ENCODE results near the gene UBAP1.
"Not testable (repeated sequence)": the region's sequence is repeated elsewhere in the genome, so short reads cannot be mapped to it uniquely, and the experiment has no call there.

The UBAP1 gene

DNA sequence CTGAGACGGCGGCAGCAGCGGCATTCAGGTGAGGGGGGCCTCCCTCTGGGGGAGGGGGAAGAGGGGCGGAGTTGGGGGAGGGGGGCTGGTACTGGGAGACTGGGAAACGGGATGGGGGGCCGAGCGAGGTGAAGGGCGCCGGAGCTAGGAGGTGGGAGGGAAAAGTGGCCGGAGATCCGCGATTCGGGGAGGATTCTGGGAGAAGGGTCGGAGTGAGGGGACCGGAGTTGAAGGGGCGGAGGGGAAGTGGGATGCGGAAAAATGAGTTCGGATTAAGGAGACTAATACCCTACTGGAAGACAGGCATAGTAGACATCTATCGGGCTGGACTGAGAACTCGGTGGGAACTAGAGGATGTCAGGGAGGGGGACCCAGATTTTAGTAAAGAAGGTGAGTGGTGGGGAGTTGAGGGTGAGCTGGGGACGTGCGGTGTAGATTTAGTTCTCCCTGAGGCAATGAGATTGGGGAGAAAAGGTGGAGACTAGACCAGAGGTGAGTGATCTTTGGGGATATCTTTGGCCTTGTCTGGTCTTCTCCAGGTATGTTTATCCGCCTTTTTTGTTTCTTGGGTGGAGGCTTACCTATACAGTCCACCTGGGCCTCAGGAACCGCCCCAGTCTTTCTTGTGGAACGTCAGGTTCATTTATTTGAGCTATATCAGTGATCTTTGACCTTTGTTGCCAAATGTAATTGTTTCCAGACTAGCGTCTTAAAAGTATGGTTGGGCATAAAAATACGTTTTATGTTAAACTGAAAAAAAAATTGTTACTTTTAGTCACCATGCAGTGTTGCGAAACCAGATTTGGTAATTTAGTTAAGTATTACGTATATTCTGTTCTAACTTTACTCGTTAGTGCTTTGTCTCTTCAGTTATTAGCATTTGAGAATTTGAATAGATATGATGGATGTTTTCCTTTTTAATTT, 632 bp downstream of the UBAP1 start:
- FAIRE-seq, result no peak

DNA sequence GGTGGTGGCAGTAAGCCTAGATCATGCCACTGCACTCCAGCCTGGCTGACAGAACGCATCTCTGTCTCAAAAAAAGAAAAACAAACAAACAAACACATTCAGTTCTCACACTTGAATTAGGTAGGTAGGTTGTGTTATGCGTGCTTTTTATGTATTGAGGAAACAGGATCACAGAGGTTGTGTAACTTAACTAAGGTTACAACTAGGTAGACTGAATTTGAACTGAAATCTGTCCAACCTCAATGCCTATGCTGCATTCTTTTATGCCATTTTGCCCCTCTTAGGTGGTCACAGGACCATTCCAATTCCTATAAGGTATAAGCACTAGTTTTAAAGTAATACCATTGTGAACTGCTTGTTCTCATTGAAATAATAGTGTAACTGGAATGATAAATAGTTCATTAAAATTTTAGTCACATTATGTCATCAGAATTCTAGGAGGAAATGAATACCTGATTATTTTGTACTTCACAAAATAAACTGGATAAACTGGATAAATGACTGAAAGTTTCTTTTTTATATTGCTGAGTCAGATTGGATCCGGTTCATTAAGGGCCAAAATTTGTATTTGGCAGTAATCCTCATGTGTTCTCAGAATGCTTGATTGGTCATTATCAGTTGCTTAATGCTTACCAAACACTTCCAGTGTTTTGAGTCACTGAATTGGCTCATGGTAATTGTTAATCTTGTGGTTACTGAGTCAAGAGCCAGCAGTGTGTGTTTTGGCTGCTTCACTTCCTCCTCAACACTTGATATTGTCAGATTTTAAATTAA, 7.1 kb downstream of the UBAP1 start:
- FAIRE-seq, result no peak

DNA sequence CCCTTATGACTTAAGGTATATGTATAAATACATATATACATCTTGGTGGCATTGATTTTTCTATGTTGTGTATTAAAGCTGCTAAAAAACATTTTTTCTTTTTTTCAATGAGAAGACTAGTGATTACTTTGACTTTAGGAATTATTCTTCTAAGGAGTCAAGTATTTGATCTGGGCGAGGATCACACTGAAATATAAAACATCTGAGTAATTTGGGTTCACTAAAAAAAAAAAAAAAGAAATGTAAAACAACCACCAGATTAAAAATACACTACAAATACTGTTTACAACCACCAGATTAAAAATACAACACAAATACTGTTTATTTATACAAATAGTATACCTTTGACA, 9.0 kb downstream of the UBAP1 start:
- no peak for FAIRE-seq

DNA sequence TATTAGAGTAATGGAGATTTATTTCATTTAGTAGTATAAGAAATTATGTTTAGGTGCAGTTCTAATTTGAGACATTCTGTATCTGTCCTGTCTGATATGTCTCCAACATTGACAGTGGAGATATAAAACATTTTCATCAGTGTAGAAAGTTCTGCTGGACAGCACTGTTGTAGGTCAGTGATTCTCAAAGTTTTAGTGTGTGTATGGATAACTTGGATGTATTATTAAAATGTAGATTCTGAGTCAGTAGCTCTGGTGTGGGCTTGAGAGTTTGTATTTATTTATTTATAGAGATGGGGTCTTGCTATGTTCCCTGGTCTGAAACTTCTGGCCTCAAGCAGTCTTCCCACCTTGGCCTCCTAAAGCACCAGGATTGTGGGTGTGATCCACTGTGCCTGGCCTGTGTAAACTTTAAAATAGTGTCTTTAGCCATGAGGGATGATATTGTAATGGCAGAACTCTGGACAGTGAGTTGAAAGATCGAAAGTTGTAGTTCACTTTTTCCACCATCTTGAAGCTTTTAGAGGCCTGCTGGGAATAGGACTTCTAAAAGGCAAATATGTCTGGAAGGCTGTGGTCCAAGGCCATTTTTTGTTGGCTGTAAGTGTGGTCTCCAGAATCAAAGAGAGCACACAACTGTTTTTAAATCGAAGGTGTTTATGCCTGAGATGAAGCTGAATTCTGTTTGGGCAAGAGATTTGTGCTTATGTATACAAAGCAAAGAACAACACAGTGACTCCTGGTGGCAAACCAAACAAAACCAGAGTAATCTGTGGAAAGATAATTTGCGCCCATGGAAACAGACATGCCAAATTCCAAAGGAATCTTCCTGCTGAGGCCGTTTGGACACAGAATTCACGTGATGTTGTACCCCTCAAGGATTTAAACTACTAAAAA, 12.4 kb downstream of the UBAP1 start:
- FAIRE-seq, result peak; percentile 46

DNA sequence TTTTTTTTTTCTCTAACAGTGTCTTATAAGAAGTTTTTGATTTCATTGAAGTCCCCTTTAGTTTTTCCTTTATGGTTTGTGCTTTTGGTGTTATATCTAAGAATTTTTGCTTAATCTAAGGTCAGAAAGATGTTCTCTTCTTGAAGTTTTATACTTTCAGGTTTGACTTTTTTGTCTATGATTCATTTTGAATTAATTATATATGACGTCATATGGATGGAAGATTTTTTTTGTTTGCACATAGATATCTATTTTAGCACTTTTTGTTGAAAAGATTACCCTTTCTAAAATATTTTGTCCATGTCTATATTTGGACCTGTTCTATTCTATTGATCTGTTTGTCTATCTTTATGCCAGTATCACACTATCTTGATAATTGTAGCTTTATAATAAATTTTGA, 16.3 kb downstream of the UBAP1 start:
- peak; percentile 31 for FAIRE-seq

DNA sequence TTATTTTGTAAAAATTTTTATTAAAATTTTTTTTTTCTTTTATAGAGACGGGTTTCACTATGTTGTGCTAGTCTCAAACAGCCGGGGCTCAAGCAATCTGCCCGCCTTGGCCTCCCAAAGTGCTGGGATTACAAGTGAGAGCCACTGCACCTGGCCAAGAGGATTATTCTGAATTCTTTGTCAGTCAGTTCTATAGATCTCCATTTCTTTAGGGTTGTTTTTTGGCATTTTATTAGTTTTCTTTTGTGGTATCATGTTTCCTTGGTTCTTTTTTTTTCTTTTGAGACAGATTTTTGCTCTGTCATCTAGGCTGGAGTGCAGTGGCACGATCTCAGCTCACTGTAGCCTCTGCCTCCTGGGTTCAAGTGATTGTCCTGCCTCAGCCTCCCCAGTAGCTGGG, 18.4 kb downstream of the UBAP1 start:
- FAIRE-seq, result not testable (repeated sequence)

DNA sequence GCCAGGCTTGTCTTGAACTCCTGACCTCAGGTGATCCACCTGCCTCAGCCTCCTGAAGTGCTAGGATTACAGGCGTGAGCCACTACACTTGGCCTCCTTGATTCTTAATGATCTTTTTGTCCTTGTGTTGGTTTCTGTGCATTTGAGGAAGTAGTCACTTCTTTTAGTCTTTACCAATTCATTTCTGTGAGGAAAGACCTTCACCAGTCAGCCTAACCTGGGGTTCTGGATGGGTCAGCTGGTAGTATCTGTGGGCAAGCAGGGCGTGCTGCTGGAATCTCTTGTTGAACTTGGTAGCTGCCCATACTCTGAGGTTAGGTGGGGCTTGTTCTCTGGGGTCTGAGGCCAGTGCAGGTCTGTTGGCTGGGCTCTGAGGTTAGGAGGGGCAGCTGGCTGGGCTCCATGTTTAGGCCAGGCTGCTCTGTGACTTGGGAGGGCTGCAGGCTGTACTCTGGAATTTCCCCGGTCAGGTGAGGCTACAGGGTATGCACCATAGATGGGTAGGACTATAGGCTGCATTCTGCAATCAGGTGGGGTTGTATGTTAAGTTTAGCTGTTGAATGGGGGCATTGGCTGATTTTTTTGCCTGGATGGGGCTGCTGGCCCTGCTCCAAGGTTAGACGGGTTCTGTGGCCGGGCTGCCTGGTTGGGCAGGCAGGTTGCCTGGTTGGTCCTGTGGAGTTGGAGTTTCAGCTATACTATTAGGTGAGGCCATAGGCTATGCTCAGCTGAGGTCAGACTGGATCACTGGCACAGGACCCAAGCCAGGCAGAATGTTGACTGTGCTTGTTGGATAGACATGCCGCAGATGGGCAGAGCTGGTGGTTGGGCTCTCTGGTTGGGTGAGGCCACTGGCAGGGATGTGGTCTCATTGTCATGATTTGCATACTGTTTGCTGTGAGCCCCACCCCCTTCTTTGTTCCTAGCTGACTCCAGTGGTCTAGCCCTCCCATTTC, 19.2 kb downstream of the UBAP1 start:
- FAIRE-seq, result no peak

DNA sequence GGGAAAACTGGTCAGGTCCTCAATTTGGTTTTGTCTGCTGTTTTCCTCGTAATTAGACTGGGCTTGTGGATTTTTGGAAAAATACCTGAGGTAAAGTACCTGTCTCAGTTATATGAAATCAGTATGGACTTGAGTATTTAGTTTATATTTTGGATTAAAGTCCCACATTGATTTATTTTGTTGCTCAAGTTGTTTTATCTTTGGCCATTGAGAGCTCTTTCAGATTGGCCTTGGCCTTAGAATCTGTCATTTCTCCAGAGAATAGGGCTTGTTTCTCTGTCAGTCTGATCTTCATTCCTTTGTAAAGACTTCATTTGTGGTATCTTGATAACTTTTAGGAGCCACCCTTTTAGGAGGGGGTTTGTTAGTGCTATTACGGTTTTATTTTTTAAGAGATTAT, 21.2 kb downstream of the UBAP1 start:
- no peak for FAIRE-seq

DNA sequence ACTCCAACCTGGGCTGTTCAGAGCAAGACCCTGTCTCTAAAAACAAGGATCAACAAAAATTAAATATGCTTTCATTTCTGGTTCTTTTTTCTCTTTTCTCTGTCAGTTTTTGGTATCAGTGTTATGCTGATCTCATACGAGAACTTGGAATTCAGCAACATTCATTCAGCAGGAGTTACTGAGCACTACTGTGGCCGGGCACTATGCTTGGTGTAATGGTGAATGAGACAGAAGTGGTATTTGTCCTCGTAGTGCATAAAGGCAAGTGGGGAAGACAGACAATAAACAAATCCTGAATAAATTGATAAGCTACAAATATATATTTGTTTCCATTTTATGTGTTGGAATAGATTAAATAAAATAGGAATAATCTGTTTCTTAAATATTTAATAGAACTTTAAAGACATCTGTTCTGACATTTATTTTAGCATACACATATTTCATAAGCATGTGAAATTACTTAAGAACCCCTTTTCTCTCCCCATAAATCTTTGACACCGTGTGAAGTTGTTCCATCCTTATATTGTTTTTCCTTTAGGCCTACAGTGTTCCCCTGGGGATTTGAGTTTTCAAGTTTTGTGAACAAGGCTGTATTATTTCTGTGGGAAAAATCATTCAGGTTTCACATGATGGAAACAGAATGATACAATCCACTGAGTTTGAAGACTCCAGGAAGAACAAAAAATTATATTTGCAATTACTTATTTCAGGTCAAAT, 24.6 kb downstream of the UBAP1 start:
- peak; percentile 67 for FAIRE-seq

DNA sequence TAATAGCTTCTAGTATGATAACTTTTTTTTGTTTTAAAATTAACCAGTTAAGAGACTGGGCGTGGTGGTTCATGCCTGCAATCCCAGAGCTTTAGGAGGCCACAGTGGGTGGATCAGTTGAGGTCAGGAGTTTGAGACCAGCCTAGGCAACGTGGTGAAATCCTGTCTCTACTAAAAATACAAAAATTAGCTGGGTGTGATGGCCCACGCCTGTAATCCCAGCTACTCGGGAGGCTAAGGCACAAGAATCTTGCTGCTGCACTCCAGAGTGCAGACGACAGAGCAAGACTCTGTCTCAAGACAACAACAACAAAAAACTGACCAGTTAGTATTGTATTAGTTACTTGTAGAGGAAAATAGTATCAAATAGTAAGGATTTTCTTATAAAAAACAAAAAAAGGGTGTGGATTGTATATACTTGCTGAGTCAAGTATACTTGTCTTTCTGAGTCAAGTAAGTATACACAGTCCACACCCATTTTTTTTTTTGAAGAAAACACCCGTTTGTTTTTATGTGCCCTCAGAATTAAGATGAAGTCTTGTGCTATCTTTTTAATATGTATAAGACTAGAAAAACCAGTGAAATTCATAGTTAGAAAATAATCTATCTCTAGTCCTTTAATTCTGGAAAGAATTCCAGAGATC, 25.3 kb downstream of the UBAP1 start:
- FAIRE-seq, result no peak

DNA sequence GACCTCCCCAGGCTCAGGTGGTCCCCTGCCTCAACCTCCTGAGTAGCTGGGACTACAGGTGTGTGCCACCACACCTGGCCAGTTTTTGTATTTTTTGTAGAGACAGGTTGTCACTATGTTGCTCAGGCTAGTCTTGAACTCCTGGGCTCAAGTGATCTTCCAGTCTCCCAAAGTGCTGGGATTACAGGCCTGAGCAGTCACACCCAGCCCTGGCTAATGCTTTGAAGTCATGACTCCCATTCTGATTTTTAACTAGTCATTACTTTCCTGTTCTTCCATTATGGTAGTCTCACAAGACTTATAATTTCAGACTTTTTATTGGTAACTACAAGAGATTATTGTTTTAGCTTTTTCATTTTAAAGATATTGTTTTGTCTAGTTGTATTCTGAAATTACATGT, 26.3 kb downstream of the UBAP1 start:
- no peak for FAIRE-seq

DNA sequence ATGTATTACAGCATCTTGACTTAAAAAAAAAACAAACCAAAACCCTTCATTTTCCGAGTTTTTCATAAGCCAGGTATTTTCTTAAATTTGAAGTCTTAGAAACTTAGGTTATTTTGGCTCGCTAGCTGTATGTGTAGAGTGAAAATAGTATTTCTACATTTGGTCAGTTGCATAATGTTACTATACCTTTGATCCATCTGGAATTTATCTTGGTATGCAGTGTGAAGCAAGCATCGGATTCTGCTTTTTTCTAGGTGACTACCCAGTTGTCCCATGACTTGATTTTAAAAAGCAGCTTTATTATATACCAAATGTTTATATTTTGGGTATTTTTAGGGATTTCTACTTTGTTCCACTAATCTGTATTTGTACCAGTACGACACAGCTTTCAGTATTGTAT, 27.7 kb downstream of the UBAP1 start:
- peak; percentile 53 for FAIRE-seq

DNA sequence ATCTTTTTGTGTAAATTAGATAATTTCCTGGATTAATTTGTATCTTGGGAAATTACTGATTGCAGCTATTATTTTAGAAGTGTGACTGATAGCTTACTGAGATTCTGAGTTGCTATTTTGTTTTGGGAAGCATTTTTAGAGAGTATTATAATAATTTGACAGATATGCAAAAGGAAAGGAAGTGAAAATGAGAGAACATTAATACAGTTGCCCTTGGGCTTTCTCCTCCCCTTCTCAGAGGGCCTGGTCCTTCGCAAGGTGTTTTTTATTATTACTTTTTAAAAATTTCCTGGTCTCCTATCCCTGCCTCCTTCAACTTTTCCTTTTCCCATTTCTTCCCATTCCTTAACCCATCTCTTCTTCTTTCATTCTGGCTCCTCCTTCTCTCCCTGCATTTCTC, 32.6 kb downstream of the UBAP1 start:
- FAIRE-seq, result no peak

DNA sequence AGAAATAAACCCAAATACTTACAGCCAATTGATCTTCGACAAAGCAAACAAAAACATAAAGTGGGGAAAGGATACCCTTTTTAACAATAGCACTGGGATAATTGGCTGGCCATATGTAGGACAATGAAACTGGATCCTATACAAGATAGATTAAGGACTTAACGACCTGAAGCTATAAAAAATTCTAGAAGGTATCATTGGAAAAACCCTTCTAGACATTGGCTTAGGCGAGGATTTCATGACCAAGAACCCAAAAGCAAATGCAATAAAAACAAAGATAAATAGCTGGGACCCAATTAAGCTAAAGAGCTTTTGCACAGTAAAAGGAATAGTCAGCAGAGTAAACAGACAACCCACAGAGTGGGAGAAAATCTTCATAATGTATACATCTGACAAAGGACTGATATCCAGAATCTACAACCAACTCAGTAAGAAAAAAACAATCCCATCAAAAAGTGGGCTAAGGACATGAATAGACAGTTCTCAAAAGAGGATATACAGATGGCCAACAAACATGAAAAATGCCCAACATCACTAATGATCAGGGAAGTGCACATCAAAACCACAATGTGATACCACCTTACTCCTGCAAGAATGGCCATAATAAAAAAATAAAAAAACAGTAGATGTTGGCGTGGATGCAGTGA, 35.6 kb downstream of the UBAP1 start:
- FAIRE-seq, result not testable (repeated sequence)

DNA sequence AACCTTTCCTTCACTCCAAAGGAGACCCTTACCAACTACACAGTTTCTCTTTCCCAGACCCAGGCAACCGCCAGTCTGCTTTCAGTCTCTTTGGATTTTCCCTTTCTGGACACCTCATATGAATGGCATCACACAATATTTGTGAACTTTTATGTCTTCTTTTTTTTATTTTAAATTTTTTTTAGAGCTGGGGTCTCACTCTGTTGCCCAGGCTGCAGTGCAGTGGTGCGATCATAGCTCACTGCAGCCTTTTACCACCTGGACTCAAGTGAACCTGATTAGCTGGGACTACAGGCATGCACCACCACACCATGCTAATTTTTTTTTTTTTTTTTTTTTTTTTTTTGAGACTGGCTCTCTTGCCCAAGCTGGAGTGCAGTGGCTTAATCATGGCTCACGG, 37.5 kb downstream of the UBAP1 start:
- FAIRE-seq, result no peak

DNA sequence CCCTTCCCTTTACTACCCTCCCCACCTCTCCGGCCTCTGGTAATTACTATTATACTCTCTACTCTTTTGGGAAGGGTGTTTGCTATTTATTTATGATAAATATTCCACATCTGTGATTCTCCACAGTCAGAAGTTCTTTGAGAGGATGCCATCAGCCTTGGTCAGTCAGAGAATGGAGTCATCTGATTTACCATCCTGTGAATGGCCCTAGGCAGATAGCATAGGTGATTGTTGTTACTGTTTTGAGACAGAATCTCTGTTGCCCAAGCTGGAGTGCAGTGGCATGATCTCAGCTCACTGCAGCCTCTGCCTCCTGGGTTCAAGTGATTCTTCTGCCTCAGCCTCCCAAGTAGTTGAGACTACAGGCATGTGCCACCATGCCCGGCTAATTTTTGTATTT, 38.2 kb downstream of the UBAP1 start:
- not testable (repeated sequence) for FAIRE-seq

DNA sequence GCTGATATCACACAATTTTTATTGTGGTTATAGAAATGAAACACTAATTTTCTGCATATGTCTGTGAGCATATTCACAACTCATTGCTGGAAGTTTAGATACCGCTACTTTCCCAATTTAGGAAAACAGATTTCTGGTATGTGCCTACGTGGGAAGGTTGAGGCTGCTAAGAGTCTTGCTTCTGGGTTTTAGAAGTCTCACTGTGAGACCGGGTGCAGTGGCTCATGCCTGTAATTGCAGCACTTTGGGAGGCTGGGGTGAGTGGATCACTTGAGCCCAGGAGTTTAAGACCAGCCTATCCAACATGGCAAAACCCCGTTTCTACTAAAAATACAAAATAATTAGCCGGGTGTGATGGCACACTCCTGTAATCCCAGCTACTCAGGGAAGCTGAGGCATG, 39.6 kb downstream of the UBAP1 start:
- FAIRE-seq, result no peak

DNA sequence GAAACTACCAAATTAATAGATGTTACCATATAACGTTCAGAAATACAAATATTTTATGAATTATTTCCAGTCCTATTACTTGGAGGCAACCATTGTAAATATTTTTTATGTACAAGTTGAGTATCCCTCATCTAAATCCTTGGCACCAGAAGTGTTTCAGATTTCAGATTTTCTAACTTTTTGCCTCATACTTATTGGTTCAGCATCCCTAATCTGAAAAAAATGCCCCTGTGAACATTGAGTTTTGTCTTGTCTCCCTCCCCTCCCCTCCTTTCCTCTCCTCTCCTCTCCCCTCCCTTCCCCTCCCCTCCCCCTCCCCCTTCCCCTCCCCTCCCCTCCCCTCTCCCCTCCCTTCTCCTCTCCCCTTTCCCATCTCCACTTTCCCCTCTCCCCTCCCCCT, 40.6 kb downstream of the UBAP1 start:
- FAIRE-seq, result no peak

DNA sequence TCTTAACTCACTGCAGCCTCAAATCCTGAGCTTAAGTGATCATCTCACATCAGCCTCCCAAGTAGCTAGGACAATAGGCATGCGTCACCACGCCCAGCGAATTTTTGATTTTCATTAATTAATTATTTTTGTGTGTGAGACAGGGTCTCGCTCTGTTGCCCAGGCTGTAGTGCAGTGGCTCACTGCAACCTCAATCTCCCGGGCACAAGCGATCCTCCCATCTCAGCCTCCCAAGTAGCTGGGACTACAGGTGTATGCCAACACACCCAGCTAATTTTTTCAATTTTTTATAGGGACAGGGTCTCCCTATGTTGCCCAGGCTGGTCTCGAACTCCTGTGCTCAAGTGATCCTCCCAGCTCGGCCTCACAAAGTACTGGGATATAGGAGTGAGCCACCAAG, 41.4 kb downstream of the UBAP1 start:
- no peak for FAIRE-seq

DNA sequence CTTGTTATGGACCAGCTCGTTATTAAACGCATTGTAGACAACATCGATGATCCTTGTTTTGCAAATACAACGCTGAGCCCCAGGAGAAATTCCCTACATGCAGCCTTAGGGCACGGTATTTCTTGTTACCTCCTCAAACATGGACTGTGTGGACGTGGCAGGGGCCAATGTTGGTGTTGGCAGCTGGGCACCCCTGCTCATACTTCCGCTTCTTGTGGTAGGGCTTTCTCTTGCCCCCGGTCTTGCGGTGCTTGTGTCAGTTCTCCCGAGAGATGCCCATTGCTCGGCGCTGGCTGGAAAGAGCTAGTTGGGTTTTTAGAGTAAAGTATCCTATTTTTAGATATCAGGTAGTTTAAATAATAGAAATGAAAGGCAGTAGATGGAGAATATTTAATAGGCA, 45.5 kb downstream of the UBAP1 start:
- no peak for FAIRE-seq

Data from G401.6 (cell line).